Vagina (tissue), 2 donors: Measurements from ENCODE around the gene PACRG. TPM values are rescaled to one million over a fixed set of nuclear protein-coding genes. Genes with fewer than 3 reads are reported as not detected.

Source experiments
- DNase-seq, 2 donors: peaks; one replicate each; pipeline ENCODE4 v3.0.0-alpha.2; 2017; ENCODE audit errors: extremely low spot score in 2 of 2
- H3K27ac ChIP-seq: fragments of 200-600 bp; sonication (generic); one replicate; pipeline ENCODE4 v1.5.1; 2019
- H3K27me3 ChIP-seq: fragments of 200-600 bp; sonication (generic); one replicate; pipeline ENCODE4 v1.5.1; 2019
- H3K36me3 ChIP-seq, 2 donors: fragments of 200-600 bp; sonication (generic); one replicate each; pipeline ENCODE4 v1.5.1; 2017 to 2019
- H3K4me1 ChIP-seq: fragments of 200-600 bp; sonication (generic); one replicate; pipeline ENCODE4 v1.5.1; 2019
- H3K4me3 ChIP-seq, 2 donors: fragments of 200-600 bp; sonication (generic); 1 replicate in 1 of 2; 2 replicates in 1 of 2; pipeline ENCODE4 v1.5.1; 2016 to 2019
- H3K9me3 ChIP-seq: fragments of 200-600 bp; sonication (generic); one replicate; pipeline ENCODE4 v1.5.1; 2019
- POLR2A ChIP-seq, 2 donors: fragments of 450-650 bp; IDR thresholded peaks; one replicate each; pipeline ENCODE4 v1.6.1; 2017; ENCODE audit warnings: antibody characterized with exemption in 2 of 2, mild to moderate bottlenecking in 2 of 2, moderate library complexity in 2 of 2
- POLR2AphosphoS5 ChIP-seq, 2 donors: sonication (generic); formaldehyde crosslinking; IDR thresholded peaks; one replicate each; pipeline ENCODE4 v1.9.0; 2017; ENCODE audit warnings: antibody characterized with exemption in 2 of 2, mild to moderate bottlenecking in 2 of 2, low read depth in 1 of 2; ENCODE audit not compliant: insufficient read depth in 1 of 2
- intact Hi-C: fragments of 100-400 bp; cut with DNase I; formaldehyde crosslinking; loops from one replicate; pipeline ENCODE4 v1.15.1; 2023
- total RNA-seq: library from RNA; depleted of rRNA; stranded (reverse); fragments of >200 nt; gene quantifications from one replicate; pipeline ENCODE4 v1.2.3, GENCODE V29; 2016
- TF ChIP-seq, protein P1 (sequence below), 3 experiments: fragments of 450-650 bp in 2 of 3; fragments of 200-600 bp in 1 of 3; sonication (generic) in 1 of 3; IDR thresholded peaks; one replicate each; pipeline ENCODE4 v1.5.1; 2017 to 2019; ENCODE audit warnings: antibody characterized with exemption in 3 of 3, mild to moderate bottlenecking in 2 of 3, moderate library complexity in 2 of 3

The PACRG gene
- total RNA-seq, 1 donor from 2014 or later = not detected

DNA sequence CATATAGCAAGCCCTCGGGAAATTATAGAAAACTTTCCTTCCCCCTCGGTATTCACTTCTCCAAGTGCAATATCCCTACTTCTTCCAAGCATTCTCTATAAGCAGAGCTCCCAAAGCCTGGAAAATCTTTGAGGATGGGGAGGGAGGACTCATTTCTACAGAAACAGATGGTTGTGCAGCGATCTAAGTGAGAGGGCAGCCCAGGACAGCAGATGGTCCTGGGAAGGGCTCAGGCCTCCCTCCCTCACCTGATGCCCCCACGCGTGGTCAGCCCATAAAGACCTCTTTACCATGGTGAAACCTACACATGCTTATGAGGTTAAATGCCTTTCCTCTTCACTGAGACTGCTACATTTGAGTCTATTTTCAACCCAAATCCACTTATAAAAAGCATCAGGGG is 367.1 kb downstream of the PACRG start:
- no peak overlapping the region for H3K27ac ChIP-seq
- H3K9me3 ChIP-seq = no peaks in the 10 kb centered on the region
- intact Hi-C loops = no loop called here
- H3K36me3 ChIP-seq = no peaks in the 10 kb centered on the region
- no peak for DNase-seq
- no peaks in the 10 kb centered on the region for H3K27me3 ChIP-seq
- TF ChIP-seq POLR2AphosphoS5 (IDR thresholded peaks at IDR 0.05; ENCODE audit: insufficient read depth in 1 of 2, low read depth in 1 of 2) = no peak
- TF ChIP-seq, protein P1, sequence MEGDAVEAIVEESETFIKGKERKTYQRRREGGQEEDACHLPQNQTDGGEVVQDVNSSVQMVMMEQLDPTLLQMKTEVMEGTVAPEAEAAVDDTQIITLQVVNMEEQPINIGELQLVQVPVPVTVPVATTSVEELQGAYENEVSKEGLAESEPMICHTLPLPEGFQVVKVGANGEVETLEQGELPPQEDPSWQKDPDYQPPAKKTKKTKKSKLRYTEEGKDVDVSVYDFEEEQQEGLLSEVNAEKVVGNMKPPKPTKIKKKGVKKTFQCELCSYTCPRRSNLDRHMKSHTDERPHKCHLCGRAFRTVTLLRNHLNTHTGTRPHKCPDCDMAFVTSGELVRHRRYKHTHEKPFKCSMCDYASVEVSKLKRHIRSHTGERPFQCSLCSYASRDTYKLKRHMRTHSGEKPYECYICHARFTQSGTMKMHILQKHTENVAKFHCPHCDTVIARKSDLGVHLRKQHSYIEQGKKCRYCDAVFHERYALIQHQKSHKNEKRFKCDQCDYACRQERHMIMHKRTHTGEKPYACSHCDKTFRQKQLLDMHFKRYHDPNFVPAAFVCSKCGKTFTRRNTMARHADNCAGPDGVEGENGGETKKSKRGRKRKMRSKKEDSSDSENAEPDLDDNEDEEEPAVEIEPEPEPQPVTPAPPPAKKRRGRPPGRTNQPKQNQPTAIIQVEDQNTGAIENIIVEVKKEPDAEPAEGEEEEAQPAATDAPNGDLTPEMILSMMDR (IDR thresholded peaks at IDR 0.05) = no peak
- no peak for TF ChIP-seq POLR2A (IDR thresholded peaks at IDR 0.05)
- H3K4me1 ChIP-seq = peaks cover 8% of the 10 kb centered on the region
- H3K4me3 ChIP-seq = no peak overlapping the region

DNA sequence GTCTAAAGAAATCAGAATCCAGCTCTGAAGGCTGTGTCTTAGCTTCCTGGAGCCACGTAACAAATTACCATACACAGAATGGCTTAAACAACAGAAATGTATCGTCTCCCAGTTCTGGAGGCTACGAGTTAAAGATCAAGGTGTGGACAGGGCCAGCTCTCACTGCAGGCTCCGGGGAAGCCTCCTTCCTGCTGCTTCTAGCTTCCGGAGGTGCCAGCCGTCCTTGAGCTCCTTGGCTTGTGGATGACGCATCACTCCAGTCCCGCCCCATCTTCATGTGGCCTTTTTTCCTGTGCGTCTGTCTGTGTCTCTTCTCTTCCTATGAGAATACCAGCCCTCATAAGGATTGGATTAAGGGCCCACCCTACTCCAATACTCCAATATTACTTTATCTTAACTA is 367.6 kb downstream of the PACRG start:
- TF ChIP-seq POLR2AphosphoS5 (IDR thresholded peaks at IDR 0.05; ENCODE audit: insufficient read depth in 1 of 2, low read depth in 1 of 2) = no peak
- no peak for TF ChIP-seq POLR2A (IDR thresholded peaks at IDR 0.05)
- TF ChIP-seq, protein P1 (IDR thresholded peaks at IDR 0.05) = no peak
- H3K27ac ChIP-seq = no peak overlapping the region
- DNase-seq = no peak
- no peaks in the 10 kb centered on the region for H3K27me3 ChIP-seq
- H3K36me3 ChIP-seq = no peaks in the 10 kb centered on the region
- intact Hi-C loops = no loop called here
- H3K4me3 ChIP-seq = no peak overlapping the region
- no peaks in the 10 kb centered on the region for H3K9me3 ChIP-seq
- H3K4me1 ChIP-seq = peaks cover 8% of the 10 kb centered on the region

DNA sequence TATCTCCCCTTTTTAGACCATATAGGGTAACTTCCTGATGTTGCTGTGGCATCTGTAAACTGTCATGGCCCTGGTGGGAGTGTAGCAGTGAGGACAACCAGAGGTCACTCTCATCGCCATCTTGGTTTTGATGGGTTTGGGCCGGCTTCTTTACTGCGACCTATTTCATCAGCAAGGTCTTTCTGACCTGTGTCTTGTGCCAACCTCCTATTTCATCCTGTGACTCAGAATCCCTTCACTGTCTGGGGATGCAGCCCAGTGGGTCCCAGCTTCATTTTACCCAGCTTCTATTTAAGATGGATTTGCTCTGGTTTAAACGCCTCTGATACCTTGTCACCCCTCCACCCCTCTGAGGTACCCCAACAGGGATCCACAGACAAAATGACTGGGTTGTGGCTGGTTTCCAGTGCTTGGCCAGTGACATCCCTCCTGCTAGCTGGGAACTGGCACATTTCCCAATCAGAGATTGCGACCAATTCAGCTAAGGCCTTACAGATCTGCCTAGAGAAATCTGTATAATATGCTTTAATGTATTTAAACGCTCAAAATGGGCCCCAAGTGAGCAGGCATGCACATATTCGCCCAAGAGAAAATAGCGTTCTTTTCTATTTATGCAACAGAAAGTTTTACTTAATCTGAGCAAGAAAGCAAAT is 371.2 kb downstream of the PACRG start:
- TF ChIP-seq POLR2AphosphoS5 (IDR thresholded peaks at IDR 0.05; ENCODE audit: insufficient read depth in 1 of 2, low read depth in 1 of 2) = no peak
- TF ChIP-seq POLR2A (IDR thresholded peaks at IDR 0.05) = no peak
- TF ChIP-seq, protein P1 (IDR thresholded peaks at IDR 0.05) = no peak
- DNase-seq = no peak
- intact Hi-C loops = no loop called here

DNA sequence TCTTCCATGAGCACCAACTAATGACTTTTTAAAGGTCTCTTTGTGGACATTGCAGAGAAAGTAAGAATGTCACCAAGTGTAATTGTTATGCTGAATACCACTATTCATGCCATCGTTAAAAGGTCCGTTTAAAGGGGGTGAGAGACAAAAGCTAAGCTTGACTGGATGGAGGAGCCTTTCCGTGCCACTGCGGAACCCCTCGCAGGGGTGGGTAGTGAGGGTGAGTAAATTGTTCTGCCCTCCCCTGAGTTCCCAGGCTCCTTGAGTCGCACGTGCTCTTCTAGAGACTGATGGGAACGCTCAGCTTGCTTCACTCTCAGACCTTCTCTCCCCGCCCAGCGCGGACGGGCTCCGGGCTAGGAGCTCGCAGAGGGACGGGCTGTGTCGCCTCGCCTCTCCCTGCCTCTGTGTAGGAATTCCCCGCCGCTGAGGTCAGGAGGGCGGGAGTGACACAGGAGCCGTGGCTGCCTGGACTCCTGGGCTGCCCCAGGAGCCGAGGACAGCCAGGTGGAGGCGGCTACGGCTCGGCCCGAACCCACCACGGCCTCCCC is 371.9 kb downstream of the PACRG start:
- Histone ChIP-seq H3K36me3 (no peaks in the 10 kb centered on the region), H3K9me3 (no peaks in the 10 kb centered on the region), H3K4me1 (peaks cover 8% of the 10 kb centered on the region), H3K4me3 (no peak overlapping the region), H3K27ac (no peak overlapping the region), H3K27me3 (no peaks in the 10 kb centered on the region)
- no peak for DNase-seq
- no peak for TF ChIP-seq POLR2A (IDR thresholded peaks at IDR 0.05)
- no peak for TF ChIP-seq POLR2AphosphoS5 (IDR thresholded peaks at IDR 0.05; ENCODE audit: insufficient read depth in 1 of 2, low read depth in 1 of 2)
- intact Hi-C loops = no loop called here

More for the DNA sequence above, 371.2 kb downstream of the PACRG start:
- Histone ChIP-seq H3K4me1 (peaks cover 8% of the 10 kb centered on the region), H3K4me3 (no peak overlapping the region), H3K36me3 (no peaks in the 10 kb centered on the region), H3K9me3 (no peaks in the 10 kb centered on the region), H3K27ac (peak overlapping the region; percentile 24), H3K27me3 (no peaks in the 10 kb centered on the region)

DNA sequence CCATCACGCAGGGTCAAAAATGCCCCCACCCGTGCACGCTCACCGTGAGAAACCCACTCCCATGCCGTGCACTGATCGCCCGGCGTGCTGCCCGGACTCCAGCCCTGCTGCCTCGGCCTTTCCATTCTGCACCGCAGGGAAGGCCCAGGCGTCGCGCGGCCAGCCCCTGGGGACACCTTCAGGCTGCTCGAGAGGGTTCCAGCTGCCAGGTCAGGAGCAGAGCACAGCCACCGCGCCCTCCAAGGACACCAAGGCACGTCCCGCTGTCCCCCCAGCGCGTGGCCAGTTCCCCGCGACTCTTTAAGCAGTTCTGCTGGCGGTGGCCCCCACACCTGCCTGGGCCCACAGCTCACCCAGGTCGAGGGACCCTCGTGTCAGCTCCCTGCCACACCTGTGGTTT is 372.5 kb downstream of the PACRG start:
- H3K36me3 ChIP-seq = no peaks in the 10 kb centered on the region

More for the DNA sequence above, 372.5 kb downstream of the PACRG start:
- Histone ChIP-seq H3K27ac (no peak overlapping the region), H3K9me3 (no peaks in the 10 kb centered on the region), H3K27me3 (no peaks in the 10 kb centered on the region), H3K4me1 (peaks cover 8% of the 10 kb centered on the region), H3K4me3 (no peak overlapping the region)
- intact Hi-C loops = no loop called here
- no peak for DNase-seq
- TF ChIP-seq, protein P1 (IDR thresholded peaks at IDR 0.05) = no peak
- TF ChIP-seq POLR2AphosphoS5 (IDR thresholded peaks at IDR 0.05; ENCODE audit: insufficient read depth in 1 of 2, low read depth in 1 of 2) (no peak), POLR2A (IDR thresholded peaks at IDR 0.05) (no peak)
